Activated CD4-positive, alpha-beta memory T cell treated with anti-CD3 and anti-CD28 coated beads, Interleukin-2, amount 10 ng/mL, durations not matched to agents 7 days and 5 days (primary cell): Measurements from ENCODE around the gene NDUFA11. TPM values are rescaled to one million over a fixed set of nuclear protein-coding genes. Genes with fewer than 3 reads are reported as not detected.
A peak's percentile ranks its signal among the peaks of the same experiment; 100 is the strongest.

Experiments
- CTCF ChIA-PET: fragments of 350-600 bp; sonication (Branson Sonifier 250); formaldehyde crosslinking; loops from one replicate; lab custom pipeline; 2021; ENCODE audit warnings: antibody characterized with exemption, inconsistent platforms; lab: Charles Lee
- POLR2A ChIA-PET: fragments of 350-600 bp; sonication (Branson Sonifier 250); formaldehyde crosslinking; loops from one replicate; lab custom pipeline; 2021; ENCODE audit warnings: antibody characterized with exemption; lab: Charles Lee
- DNase-seq: peaks from one replicate; pipeline ENCODE4 v3.0.0-alpha.2; 2020
- H3K27ac Mint-ChIP-seq: one replicate; pipeline ENCODE4 v1.8.0; 2021; ENCODE audit warnings: mild to moderate bottlenecking, mixed read lengths
- H3K27me3 Mint-ChIP-seq: one replicate; pipeline ENCODE4 v1.8.0; 2021; ENCODE audit warnings: mixed read lengths
- H3K36me3 Mint-ChIP-seq: one replicate; pipeline ENCODE4 v1.8.0; 2021; ENCODE audit warnings: low read depth, mixed read lengths
- H3K4me1 Mint-ChIP-seq: one replicate; pipeline ENCODE4 v1.8.0; 2021; ENCODE audit warnings: mixed read lengths
- H3K4me3 Mint-ChIP-seq: one replicate; pipeline ENCODE4 v1.8.0; 2021; ENCODE audit warnings: mild to moderate bottlenecking, mixed read lengths
- H3K9me3 Mint-ChIP-seq: one replicate; pipeline ENCODE4 v1.8.0; 2021; ENCODE audit warnings: mixed read lengths
- total RNA-seq, 2 experiments: library from RNA; stranded (reverse); gene quantifications; one replicate each; pipeline ENCODE4 v1.2.3, GENCODE V29; 2021

Gene NDUFA11
- total RNA-seq: 100 to 1,000 TPM; 217 to 220 TPM

- no peaks in the 10 kb centered on the region for H3K9me3 Mint-ChIP-seq
- DNase-seq: peak; percentile 96
- H3K4me3 Mint-ChIP-seq: peak within 1 kb of the TSS; percentile 97
- no peaks in the 10 kb centered on the region for H3K27me3 Mint-ChIP-seq
- H3K27ac Mint-ChIP-seq: peak within 1 kb of the TSS; percentile 99
- ChIA-PET POLR2A (interaction anchor here (0.7 to 4.4 kb wide), 26 partner anchors 9 to 474 kb away, joined by 3 to 61 read pairs (median 5); partner anchors contain the start of genes ALKBH7, CATSPERD, DUS3L and FUT6), CTCF (interaction anchor here (0.6 to 3.6 kb wide), 9 partner anchors 64 to 437 kb away, joined by 3 to 44 read pairs (median 5); partner anchors contain the start of genes DUS3L, LONP1, NRTN and RPL36)
- peaks cover 35% of the 10 kb centered on the region for H3K4me1 Mint-ChIP-seq
- peaks cover 17% of the 10 kb centered on the region for H3K36me3 Mint-ChIP-seq
Measured at GRCh38 chr19:5903624-5904351, at the start of gene NDUFA11. Gene NDUFA11, minus strand, starts transcription at chr19:5903790. Its CDS starts 82 bp downstream, at chr19:5903708.

GRCh38 chr19:5953030-5953589 is 49.5 kb upstream of the NDUFA11 start:
- peaks cover 44% of the 10 kb centered on the region for H3K36me3 Mint-ChIP-seq
- peaks cover 87% of the 10 kb centered on the region for H3K4me1 Mint-ChIP-seq
- H3K27ac Mint-ChIP-seq: peak overlapping the region; percentile 92
- no peaks in the 10 kb centered on the region for H3K27me3 Mint-ChIP-seq
- POLR2A ChIA-PET: interaction anchor here (0.9 to 4.9 kb wide), 7 partner anchors 9 to 234 kb away, joined by 3 to 25 read pairs (median 3); partner anchors contain the start of genes NDUFA11, RANBP3 and VMAC
- DNase-seq: no peak
- CTCF ChIA-PET: no interaction called here
- H3K9me3 Mint-ChIP-seq: no peaks in the 10 kb centered on the region
- H3K4me3 Mint-ChIP-seq: peak overlapping the region; percentile 62

GRCh38 chr19:5952193-5953029 is 48.8 kb upstream of the NDUFA11 start:
- no peak overlapping the region for H3K4me3 Mint-ChIP-seq
- ChIA-PET POLR2A (interaction anchor here (0.9 to 4.9 kb wide), 8 partner anchors 10 to 233 kb away, joined by 3 to 25 read pairs (median 4); partner anchors contain the start of genes NDUFA11, RANBP3 and VMAC), CTCF (interaction anchor here (2.1 kb wide), 1 partner anchor 15 kb away, joined by 9 read pairs; no protein-coding TSS in a partner anchor)
- H3K9me3 Mint-ChIP-seq: no peaks in the 10 kb centered on the region
- H3K27me3 Mint-ChIP-seq: no peaks in the 10 kb centered on the region
- peaks cover 88% of the 10 kb centered on the region for H3K4me1 Mint-ChIP-seq
- H3K27ac Mint-ChIP-seq: peak overlapping the region; percentile 92
- DNase-seq: no peak
- peaks cover 48% of the 10 kb centered on the region for H3K36me3 Mint-ChIP-seq

GRCh38 chr19:5951338-5951861 is 47.8 kb upstream of the NDUFA11 start:
- Mint-ChIP-seq H3K9me3 (no peaks in the 10 kb centered on the region), H3K36me3 (peaks cover 44% of the 10 kb centered on the region), H3K4me1 (peaks cover 83% of the 10 kb centered on the region), H3K4me3 (no peak overlapping the region), H3K27me3 (no peaks in the 10 kb centered on the region), H3K27ac (peak overlapping the region; percentile 92)
- no peak for DNase-seq
- CTCF ChIA-PET: interaction anchor here (1.9 to 2.1 kb wide), 2 partner anchors 11 to 17 kb away, joined by 5 to 9 read pairs; no protein-coding TSS in a partner anchor
- POLR2A ChIA-PET: interaction anchor here (1.2 to 4.9 kb wide), 3 partner anchors 11 to 48 kb away, joined by 6 to 25 read pairs (median 13); partner anchors contain the start of genes NDUFA11, RANBP3 and VMAC

GRCh38 chr19:5950741-5951140 is 47.2 kb upstream of the NDUFA11 start:
- H3K4me1 Mint-ChIP-seq: peaks cover 79% of the 10 kb centered on the region
- no peaks in the 10 kb centered on the region for H3K27me3 Mint-ChIP-seq
- H3K9me3 Mint-ChIP-seq: no peaks in the 10 kb centered on the region
- DNase-seq: no peak
- peak overlapping the region; percentile 91 for H3K27ac Mint-ChIP-seq
- POLR2A ChIA-PET: interaction anchor here (3.1 to 4.9 kb wide), 2 partner anchors 28 to 47 kb away, joined by 13 to 25 read pairs; partner anchors contain the start of genes NDUFA11, RANBP3 and VMAC
- no peak overlapping the region for H3K4me3 Mint-ChIP-seq
- H3K36me3 Mint-ChIP-seq: peaks cover 47% of the 10 kb centered on the region
- CTCF ChIA-PET: interaction anchor here (1.9 to 2.1 kb wide), 2 partner anchors 12 to 17 kb away, joined by 5 to 9 read pairs; no protein-coding TSS in a partner anchor

- ChIA-PET CTCF (interaction anchor here (1.0 to 2.1 kb wide), 4 partner anchors 13 to 146 kb away, joined by 3 to 9 read pairs (median 4); partner anchors contain the start of gene RANBP3), POLR2A (interaction anchor here (0.6 to 4.9 kb wide), 4 partner anchors 8 to 115 kb away, joined by 3 to 25 read pairs (median 4); partner anchors contain the start of gene RANBP3)
- no peaks in the 10 kb centered on the region for H3K9me3 Mint-ChIP-seq
- peak overlapping the region; percentile 91 for H3K27ac Mint-ChIP-seq
- H3K36me3 Mint-ChIP-seq: peaks cover 52% of the 10 kb centered on the region
- peaks cover 76% of the 10 kb centered on the region for H3K4me1 Mint-ChIP-seq
- H3K4me3 Mint-ChIP-seq: peak overlapping the region; percentile 6
- peak; percentile 49 for DNase-seq
- H3K27me3 Mint-ChIP-seq: no peaks in the 10 kb centered on the region
Measured at GRCh38 chr19:5949792-5950305, 46.3 kb upstream of the NDUFA11 start.

- H3K36me3 Mint-ChIP-seq: peaks cover 52% of the 10 kb centered on the region
- CTCF ChIA-PET: interaction anchor here (1.0 to 2.1 kb wide), 4 partner anchors 13 to 145 kb away, joined by 3 to 9 read pairs (median 4); partner anchors contain the start of gene RANBP3
Measured at GRCh38 chr19:5948752-5949564, 45.4 kb upstream of the NDUFA11 start.

GRCh38 chr19:5947435-5947834 is 43.8 kb upstream of the NDUFA11 start:
- H3K27ac Mint-ChIP-seq: peak overlapping the region; percentile 91
- ChIA-PET CTCF (interaction anchor here (0.7 to 2.1 kb wide), 3 partner anchors 11 to 40 kb away, joined by 3 to 9 read pairs (median 4); no protein-coding TSS in a partner anchor), POLR2A (interaction anchor here (2.2 kb wide), 1 partner anchor 44 kb away, joined by 7 read pairs; the partner anchor contains the start of gene NDUFA11)
- peaks cover 42% of the 10 kb centered on the region for H3K36me3 Mint-ChIP-seq
- H3K9me3 Mint-ChIP-seq: no peaks in the 10 kb centered on the region
- no peak overlapping the region for H3K4me3 Mint-ChIP-seq
- no peaks in the 10 kb centered on the region for H3K27me3 Mint-ChIP-seq
- no peak for DNase-seq
- peaks cover 52% of the 10 kb centered on the region for H3K4me1 Mint-ChIP-seq

More at GRCh38 chr19:5948752-5949564, 45.4 kb upstream of the NDUFA11 start:
- no peak overlapping the region for H3K4me3 Mint-ChIP-seq
- POLR2A ChIA-PET: interaction anchor here (0.6 to 2.2 kb wide), 7 partner anchors 9 to 120 kb away, joined by 3 to 7 read pairs (median 3); partner anchors contain the start of genes NDUFA11 and RANBP3
- H3K27me3 Mint-ChIP-seq: no peaks in the 10 kb centered on the region
- H3K27ac Mint-ChIP-seq: peak overlapping the region; percentile 91
- H3K4me1 Mint-ChIP-seq: peaks cover 67% of the 10 kb centered on the region
- no peak for DNase-seq
- no peaks in the 10 kb centered on the region for H3K9me3 Mint-ChIP-seq

GRCh38 chr19:5943623-5944022 is 40.0 kb upstream of the NDUFA11 start:
- CTCF ChIA-PET: no interaction called here

GRCh38 chr19:5943045-5943444 is 39.5 kb upstream of the NDUFA11 start:
- peaks cover 27% of the 10 kb centered on the region for H3K36me3 Mint-ChIP-seq
- no peak for DNase-seq
- H3K4me1 Mint-ChIP-seq: peaks cover 10% of the 10 kb centered on the region
- ChIA-PET POLR2A (no interaction called here), CTCF (interaction anchor here (1.2 kb wide), 1 partner anchor 139 kb away, joined by 3 read pairs; no protein-coding TSS in a partner anchor)
- H3K9me3 Mint-ChIP-seq: no peaks in the 10 kb centered on the region
- H3K27me3 Mint-ChIP-seq: no peaks in the 10 kb centered on the region
- H3K27ac Mint-ChIP-seq: no peak overlapping the region
- no peak overlapping the region for H3K4me3 Mint-ChIP-seq

More at GRCh38 chr19:5943623-5944022, 40.0 kb upstream of the NDUFA11 start:
- no peak for DNase-seq
- peaks cover 30% of the 10 kb centered on the region for H3K36me3 Mint-ChIP-seq
- H3K4me1 Mint-ChIP-seq: peaks cover 14% of the 10 kb centered on the region
- POLR2A ChIA-PET: no interaction called here
- H3K27ac Mint-ChIP-seq: no peak overlapping the region
- no peaks in the 10 kb centered on the region for H3K9me3 Mint-ChIP-seq
- H3K27me3 Mint-ChIP-seq: no peaks in the 10 kb centered on the region
- H3K4me3 Mint-ChIP-seq: no peak overlapping the region

- POLR2A ChIA-PET: no interaction called here
Measured at GRCh38 chr19:5941673-5942072, 38.1 kb upstream of the NDUFA11 start.

More at GRCh38 chr19:5941673-5942072, 38.1 kb upstream of the NDUFA11 start:
- H3K36me3 Mint-ChIP-seq: peaks cover 29% of the 10 kb centered on the region
- peaks cover 2% of the 10 kb centered on the region for H3K4me1 Mint-ChIP-seq
- CTCF ChIA-PET: no interaction called here
- no peak overlapping the region for H3K4me3 Mint-ChIP-seq
- H3K27ac Mint-ChIP-seq: no peak overlapping the region
- H3K27me3 Mint-ChIP-seq: no peaks in the 10 kb centered on the region
- no peaks in the 10 kb centered on the region for H3K9me3 Mint-ChIP-seq
- DNase-seq: no peak
